HepG2 (cell line): Measurements from ENCODE around the gene BICDL2. TPM values are rescaled to one million over a fixed set of nuclear protein-coding genes. Genes with fewer than 3 reads are reported as not detected.

Experiments
- AGO2 ChIP-seq: fragments of 200-400 bp; formaldehyde crosslinking; optimal IDR thresholded peaks from 2 replicates; pipeline ENCODE3; 2017; ENCODE audit warnings: mild to moderate bottlenecking, low read depth, low read length, moderate library complexity
- CBX5 ChIP-seq: sonication (generic); formaldehyde crosslinking; IDR thresholded peaks from 2 replicates; pipeline ENCODE4 v1.4.0; 2020; ENCODE audit warnings: missing genetic modification reagents, borderline replicate concordance
- EP300 ChIP-seq, 3 experiments: sonication (generic) in 1 of 3; formaldehyde crosslinking in 1 of 3; IDR thresholded peaks; 2 replicates each; pipeline versions ENCODE4 v1.5.1 to v1.6.1; 2011 to 2020; ENCODE audit warnings: low read depth in 2 of 3, low read length in 2 of 3, borderline replicate concordance in 1 of 3, improper control_type of control experiment in 1 of 3, mild to moderate bottlenecking in 1 of 3, missing genetic modification reagents in 1 of 3, moderate library complexity in 1 of 3
- ETV6 ChIP-seq: sonication (generic); formaldehyde crosslinking; conservative IDR thresholded peaks from 2 replicates; pipeline ENCODE4 v1.4.0; 2020; ENCODE audit warnings: missing genetic modification reagents
- GATAD2A ChIP-seq: IDR thresholded peaks from 2 replicates; pipeline ENCODE4 v1.6.1; 2016
- IKZF1 ChIP-seq: fragments of 450-650 bp; IDR thresholded peaks from 2 replicates; pipeline ENCODE4 v1.7.1; 2016
- JUN ChIP-seq: sonication (generic); formaldehyde crosslinking; IDR thresholded peaks from 2 replicates; pipeline ENCODE4 v1.4.0; 2020; ENCODE audit warnings: mild to moderate bottlenecking, missing genetic modification reagents
- NKX3-1 ChIP-seq: sonication (generic); formaldehyde crosslinking; IDR thresholded peaks from 2 replicates; pipeline ENCODE4 v1.5.0; 2020; ENCODE audit warnings: missing genetic modification reagents
- PHF8 ChIP-seq: sonication (generic); formaldehyde crosslinking; IDR thresholded peaks from 2 replicates; pipeline ENCODE4 v1.5.0; 2020; ENCODE audit warnings: missing genetic modification reagents
- POLR2AphosphoS2 ChIP-seq: IDR thresholded peaks from 2 replicates; pipeline ENCODE4 v1.6.1; 2011; ENCODE audit warnings: low read depth, low read length, improper control_type of control experiment
- ZBTB34 ChIP-seq: sonication (generic); formaldehyde crosslinking; IDR thresholded peaks from 2 replicates; pipeline ENCODE4 v1.8.0; 2022; ENCODE audit warnings: mild to moderate bottlenecking, missing genetic modification reagents
- ZNF264 ChIP-seq: sonication (generic); formaldehyde crosslinking; IDR thresholded peaks from 2 replicates; pipeline ENCODE4 v1.4.0; 2020; ENCODE audit warnings: missing genetic modification reagents
- ZNF318 ChIP-seq: sonication (generic); formaldehyde crosslinking; IDR thresholded peaks from 2 replicates; pipeline ENCODE4 v1.4.0; 2020; ENCODE audit warnings: mild to moderate bottlenecking, missing genetic modification reagents
- ZNF432 ChIP-seq: sonication (generic); formaldehyde crosslinking; IDR thresholded peaks from 2 replicates; pipeline ENCODE4 v1.5.0; 2020; ENCODE audit warnings: missing genetic modification reagents, mild to moderate bottlenecking, borderline replicate concordance
- ZNF546 ChIP-seq: sonication (generic); formaldehyde crosslinking; conservative IDR thresholded peaks from 2 replicates; pipeline ENCODE4 v1.8.1; 2023; ENCODE audit warnings: mild to moderate bottlenecking, missing genetic modification reagents
- ZNF576 ChIP-seq: sonication (generic); formaldehyde crosslinking; IDR thresholded peaks from 2 replicates; pipeline ENCODE4 v1.4.0; 2020; ENCODE audit warnings: mild to moderate bottlenecking, missing genetic modification reagents
- ZNF605 ChIP-seq: sonication (generic); formaldehyde crosslinking; IDR thresholded peaks from 2 replicates; pipeline ENCODE4 v1.8.0; 2022; ENCODE audit warnings: mild to moderate bottlenecking, missing genetic modification reagents
- ZNF709 ChIP-seq: sonication (generic); formaldehyde crosslinking; IDR thresholded peaks from 2 replicates; pipeline ENCODE4 v1.5.0; 2020; ENCODE audit warnings: mild to moderate bottlenecking, missing genetic modification reagents
- ZNF746 ChIP-seq: sonication (generic); formaldehyde crosslinking; IDR thresholded peaks from 2 replicates; pipeline ENCODE4 v1.8.0; 2022; ENCODE audit warnings: mild to moderate bottlenecking, missing genetic modification reagents
- ZNF839 ChIP-seq: sonication (generic); formaldehyde crosslinking; IDR thresholded peaks from 2 replicates; pipeline ENCODE4 v1.4.0; 2020; ENCODE audit warnings: missing genetic modification reagents, mild to moderate bottlenecking, borderline replicate concordance
- polyA plus RNA-seq, 8 experiments: library from polyadenylated mRNA; depleted of rRNA in 3 of 8; stranded (reverse) in 7 of 8; unstranded in 1 of 8; fragments of >200 nt; fragmentation: Illumina TruSeq in 4 of 8; extraction: Trizol in 4 of 8; gene quantifications; 2 replicates each; pipeline versions ENCODE4 v1.2.1 to v1.2.3, GENCODE V29; 2011 to 2016; ENCODE audit warnings: low read depth in 4 of 8, missing spikeins in 1 of 8, mixed read lengths in 1 of 8; ENCODE audit not compliant: insufficient read depth in 1 of 8
- total RNA-seq, 5 experiments: library from RNA; depleted of rRNA; stranded (reverse); fragments of >200 nt; fragmentation: Illumina TruSeq; extraction: Trizol; gene quantifications; 2 replicates each; pipeline ENCODE4 v1.2.3, GENCODE V29; 2016; ENCODE audit warnings: low read depth in 1 of 5

Gene BICDL2
- total and polyA plus RNA-seq, 2 of the 13 experiments (the other 11 are each of a cell fraction or from before 2014, with no cell fraction given): 0.12 TPM; not detected in 1

GRCh38 chr16:2980227-2981176, 56.2 kb downstream of the BICDL2 start, which contains the start of gene PKMYT1 (continued):
- TF ChIP-seq ZNF318 (CRISPR knock-in tag) (0 out of 2 replicates have a peak, but pooled peaks have one; percentile 36), NKX3-1 (CRISPR knock-in tag) (0 out of 2 replicates have a peak, but pooled peaks have one; percentile 60), PHF8 (CRISPR knock-in tag) (peak; percentile 92), ZNF605 (CRISPR knock-in tag) (no peak; the same call in 1 of the 2 replicates), GATAD2A (CRISPR knock-in tag) (no peak), ZNF432 (CRISPR knock-in tag) (no peak), EP300 (IDR thresholded peaks at IDR 0.05; ENCODE audit: low read depth in 2 of 2, low read length in 2 of 2) (no peak), EP300 (CRISPR knock-in tag; IDR thresholded peaks at IDR 0.05; ENCODE audit: borderline replicate concordance) (no peak), ZNF264 (CRISPR knock-in tag) (no peak), ETV6 (CRISPR knock-in tag) (no peak), ZBTB34 (no peak), ZNF839 (0 out of 2 replicates have a peak, but pooled peaks have one; percentile 28), IKZF1 (no peak), POLR2AphosphoS2 (no peak), JUN (CRISPR knock-in tag) (no peak), ZNF576 (CRISPR knock-in tag) (no peak), ZNF709 (CRISPR knock-in tag) (peak; percentile 48; the same call in 1 of the 2 replicates), AGO2 (peak; percentile 95), ZNF746 (no peak; the same call in 1 of the 2 replicates), ZNF546 (CRISPR knock-in tag) (0 out of 2 replicates have a peak, but pooled peaks have one; percentile 29), CBX5 (CRISPR knock-in tag) (no peak)
